Left renal pelvis (tissue), 4 donors: ENCODE measurements around the gene OGFR. TPM values are rescaled to one million over a fixed set of nuclear protein-coding genes. Genes with fewer than 3 reads are reported as not detected.
"Not testable (repeated sequence)": the region's sequence is repeated elsewhere in the genome, so short reads cannot be mapped to it uniquely, and the experiment has no call there.

Experiments used
- DNase-seq, 4 donors: peaks; one replicate each; pipeline ENCODE4 v3.0.0-alpha.2; 2013; ENCODE audit warnings: low read depth in 4 of 4, low spot score in 3 of 4
- polyA plus RNA-seq, 4 donors: library from polyadenylated mRNA; unstranded; fragments of 120-200 nt; gene quantifications; one replicate each; pipeline ENCODE4 v1.2.1, GENCODE V29; 2013; ENCODE audit not compliant: insufficient read length in 4 of 4

The OGFR gene
- polyA plus RNA-seq, 4 donors: 20.6 to 36.1 (median 26.8) TPM

GRCh38 chr20:62834967-62835730 lies 30.5 kb downstream of the OGFR start:
- no peak for DNase-seq

- no peak for DNase-seq
Observed at GRCh38 chr20:62835931-62836861, 31.6 kb downstream of the OGFR start.

GRCh38 chr20:62836967-62837490 lies 32.4 kb downstream of the OGFR start:
- no peak for DNase-seq

DNA sequence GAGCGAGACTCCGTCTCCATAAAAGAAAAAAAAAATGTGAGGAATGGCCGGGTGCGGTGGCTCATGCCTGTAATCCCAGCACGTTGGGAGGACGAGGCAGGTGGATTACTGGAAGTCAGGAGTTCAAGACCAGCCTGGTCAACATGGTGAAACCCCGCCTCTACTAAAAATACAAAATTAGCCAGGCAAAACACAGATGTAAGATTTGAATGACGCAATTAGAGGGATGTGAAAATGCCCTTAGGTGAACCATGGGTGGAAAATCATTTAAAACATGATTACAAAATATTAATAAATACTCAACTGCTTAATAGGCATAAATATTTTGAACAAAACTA lies 33.1 kb downstream of the OGFR start:
- no peak for DNase-seq

DNA sequence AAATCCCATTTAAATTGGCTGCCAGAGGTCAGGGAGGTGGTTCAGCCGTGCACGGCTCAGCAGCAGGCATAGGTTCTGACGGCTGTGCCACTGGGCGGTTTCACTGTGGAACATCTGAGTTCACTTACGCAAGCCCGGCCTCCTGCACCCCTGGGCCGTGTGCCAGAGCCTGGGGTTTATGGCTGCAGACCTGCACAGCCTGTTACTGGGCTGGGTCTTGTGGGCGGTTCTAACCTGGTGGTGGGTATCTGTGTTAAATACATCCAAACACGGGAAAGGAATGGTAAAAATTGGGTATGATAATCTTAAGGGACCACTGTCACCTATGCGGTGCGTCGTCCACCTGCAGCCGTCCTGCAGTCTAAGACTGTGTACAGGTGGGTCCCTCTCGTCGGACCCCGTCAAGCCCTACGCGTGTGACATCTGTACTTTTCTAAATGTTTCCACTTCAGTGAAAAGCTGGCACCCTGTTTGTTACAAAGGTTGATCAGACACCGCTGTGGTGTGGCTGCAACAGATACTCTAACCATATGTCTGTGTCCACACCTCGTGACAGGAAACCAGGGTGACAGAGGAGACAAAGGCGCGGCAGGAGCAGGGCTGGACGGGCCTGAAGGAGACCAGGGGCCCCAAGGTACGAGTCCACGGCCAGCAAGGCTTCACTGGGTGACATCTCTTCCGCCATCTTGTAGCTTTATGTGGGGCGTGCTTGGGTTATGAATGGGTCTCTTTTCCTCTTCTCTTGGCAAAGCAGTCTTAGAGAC lies 33.7 kb downstream of the OGFR start:
- DNase-seq: no peak

DNA sequence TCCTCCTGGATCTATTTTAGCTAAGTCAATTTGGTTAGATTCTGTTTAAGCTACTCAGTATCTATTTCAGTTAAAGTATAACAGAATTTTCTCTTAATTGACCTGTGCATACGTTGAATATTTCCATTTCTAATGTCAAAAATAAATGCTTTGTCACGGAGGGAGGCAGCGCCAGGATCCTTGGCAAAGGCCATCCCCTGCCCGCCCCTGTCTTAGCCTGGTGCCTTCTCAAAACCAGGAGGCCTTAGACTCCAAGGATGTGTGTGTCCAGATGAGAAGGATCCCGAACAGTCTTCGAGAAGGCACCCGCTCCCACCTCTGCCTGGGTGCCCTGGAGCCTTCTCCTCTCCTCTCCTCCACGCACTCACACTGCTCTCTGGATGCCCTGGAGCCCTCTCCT lies 34.6 kb downstream of the OGFR start:
- no peak for DNase-seq

DNA sequence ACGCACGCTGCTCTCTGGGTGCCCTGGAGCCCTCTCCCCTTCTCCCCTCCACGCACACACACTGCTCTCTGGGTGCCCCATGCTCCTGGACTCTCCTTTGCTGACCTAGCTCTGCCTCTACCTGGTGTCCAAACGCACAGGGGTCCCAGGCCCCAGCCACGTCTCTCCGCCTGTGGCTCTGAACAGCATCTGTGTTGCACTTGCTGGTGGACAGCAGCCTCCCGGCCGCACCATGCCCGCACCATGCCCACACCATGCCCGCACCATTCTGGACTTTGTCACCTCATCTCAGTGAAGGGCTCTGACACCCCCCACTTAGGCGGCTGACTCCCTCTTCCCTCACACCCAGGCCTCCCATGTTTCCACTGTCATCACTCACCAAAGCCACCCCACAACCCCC lies 35.2 kb downstream of the OGFR start:
- DNase-seq: no peak

GRCh38 chr20:62840244-62841197 lies 35.9 kb downstream of the OGFR start:
- DNase-seq: no peak

- DNase-seq: no peak
Observed at GRCh38 chr20:62841705-62842212, 37.1 kb downstream of the OGFR start.

DNA sequence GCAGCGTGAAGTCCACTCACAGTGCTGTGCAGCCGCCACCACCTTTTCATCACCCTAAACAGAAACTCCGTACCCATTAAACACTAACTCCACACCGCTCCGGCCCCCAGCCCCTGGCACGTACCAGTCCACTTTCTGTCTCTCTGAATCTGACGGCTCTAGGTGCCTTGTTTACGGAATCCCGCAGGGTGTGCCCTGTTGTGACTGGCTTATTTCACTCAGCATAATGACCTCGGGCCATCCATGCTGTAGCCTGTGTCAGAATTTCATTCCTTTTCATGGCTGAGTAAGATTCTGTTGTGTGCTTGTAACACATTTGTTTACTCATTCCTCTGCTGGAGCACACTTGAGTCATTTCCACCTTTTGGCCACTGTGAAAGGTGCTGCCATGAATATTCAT lies 39.0 kb downstream of the OGFR start:
- no peak for DNase-seq

DNA sequence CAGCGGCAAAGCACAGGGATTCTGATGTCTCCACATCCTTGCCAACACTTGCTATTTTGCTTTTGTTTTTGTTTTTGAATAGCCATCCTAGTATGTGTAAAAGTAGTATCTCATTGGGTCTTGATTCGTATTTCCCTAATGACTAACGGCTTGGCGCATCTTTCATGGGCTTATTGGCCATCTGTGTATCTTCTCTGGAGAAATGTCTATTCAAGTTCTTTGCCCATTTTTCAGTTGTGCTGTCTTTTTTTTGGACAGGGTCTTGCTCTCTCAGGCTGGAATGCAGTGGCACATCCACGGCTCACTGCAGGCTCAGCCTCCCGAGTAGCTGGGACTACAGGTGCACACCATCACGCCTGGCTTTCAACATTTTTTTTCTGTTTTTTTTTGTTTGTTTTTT lies 39.5 kb downstream of the OGFR start:
- DNase-seq: no peak

- no peak for DNase-seq
Observed at GRCh38 chr20:62845416-62846160, 41.0 kb downstream of the OGFR start.

DNA sequence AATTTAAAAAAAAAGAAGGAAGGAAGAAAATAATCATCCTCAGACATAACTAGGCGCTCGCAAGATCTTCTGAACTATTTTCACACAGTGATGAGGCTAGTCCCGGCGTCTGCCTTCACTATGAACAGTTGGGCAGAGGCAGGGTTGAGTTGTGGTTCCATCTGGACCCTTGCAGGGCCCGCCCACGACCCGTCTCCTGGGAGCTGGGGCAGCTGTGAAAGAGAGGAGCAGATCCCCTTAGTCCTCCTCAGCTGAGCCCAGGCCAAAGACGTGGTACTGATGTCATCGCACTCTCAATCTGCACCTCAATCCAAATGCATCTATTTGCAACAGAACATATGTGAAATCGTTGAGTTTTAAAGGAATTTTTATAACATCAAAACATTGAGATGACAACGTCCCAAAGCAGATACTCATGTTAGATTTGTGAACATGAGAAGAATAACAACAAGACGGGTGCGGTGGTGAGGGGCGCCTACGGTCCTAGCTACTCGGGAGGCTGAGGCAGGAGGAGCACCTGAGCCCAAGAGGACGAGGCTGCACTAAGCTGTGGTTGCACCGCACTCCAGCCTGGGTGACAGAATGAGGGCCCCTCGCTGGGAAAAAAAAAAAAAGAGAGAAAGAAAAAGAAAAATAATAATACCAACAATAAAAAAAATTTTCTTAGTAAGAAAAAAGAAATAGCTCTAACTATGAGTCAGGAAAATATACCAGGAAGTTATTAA lies 41.7 kb downstream of the OGFR start:
- DNase-seq: no peak

GRCh38 chr20:62848917-62849316 lies 44.3 kb downstream of the OGFR start:
- not testable (repeated sequence) for DNase-seq

DNA sequence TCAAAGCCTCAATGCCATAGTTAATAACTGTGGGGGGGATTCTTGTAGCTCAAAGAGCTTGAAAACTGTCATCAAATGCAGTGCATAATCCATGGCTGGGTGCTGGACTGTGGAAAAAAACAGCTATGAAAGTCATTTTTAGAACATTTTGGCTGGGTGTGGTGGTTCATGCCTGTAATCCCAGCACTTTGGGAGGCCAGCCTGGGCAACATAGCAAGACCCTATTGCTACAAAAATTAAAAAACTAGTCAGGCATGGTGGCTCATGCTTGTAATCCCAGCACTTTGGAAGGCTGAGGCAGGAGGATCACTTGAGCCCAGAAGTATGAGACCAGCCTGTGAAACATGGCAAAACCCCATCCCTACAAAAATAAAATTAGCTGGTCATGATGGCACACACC lies 44.8 kb downstream of the OGFR start:
- DNase-seq: no peak

- no peak for DNase-seq
Observed at GRCh38 chr20:62850333-62850974, 45.8 kb downstream of the OGFR start.

DNA sequence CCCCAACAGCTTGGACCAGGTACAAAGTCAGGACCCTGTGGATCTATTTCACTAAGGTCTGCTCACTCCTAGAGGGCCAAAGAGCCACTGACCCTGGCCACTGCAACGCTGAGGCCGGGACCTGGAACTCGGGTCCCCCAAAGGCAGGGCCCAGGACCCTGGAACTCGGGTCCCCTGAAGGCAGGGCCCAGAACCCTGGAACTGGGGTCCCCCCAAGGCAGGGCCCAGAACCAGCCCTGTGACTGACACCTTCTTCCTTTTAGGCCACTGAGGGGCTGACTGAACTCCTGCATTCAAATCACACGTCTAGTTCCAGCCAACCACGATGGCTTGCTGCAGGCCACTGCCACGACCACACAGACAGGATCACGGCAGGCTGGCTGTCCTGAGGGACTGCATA lies 47.6 kb downstream of the OGFR start:
- DNase-seq: no peak

- no peak for DNase-seq
Observed at GRCh38 chr20:62852841-62853240, 48.2 kb downstream of the OGFR start.
